Measurements from ENCODE around the gene ERVH48-1.
"Not testable (repeated sequence)": the region's sequence is repeated elsewhere in the genome, so short reads cannot be mapped to it uniquely, and the experiment has no call there.

ERVH48-1 gene

DNA sequence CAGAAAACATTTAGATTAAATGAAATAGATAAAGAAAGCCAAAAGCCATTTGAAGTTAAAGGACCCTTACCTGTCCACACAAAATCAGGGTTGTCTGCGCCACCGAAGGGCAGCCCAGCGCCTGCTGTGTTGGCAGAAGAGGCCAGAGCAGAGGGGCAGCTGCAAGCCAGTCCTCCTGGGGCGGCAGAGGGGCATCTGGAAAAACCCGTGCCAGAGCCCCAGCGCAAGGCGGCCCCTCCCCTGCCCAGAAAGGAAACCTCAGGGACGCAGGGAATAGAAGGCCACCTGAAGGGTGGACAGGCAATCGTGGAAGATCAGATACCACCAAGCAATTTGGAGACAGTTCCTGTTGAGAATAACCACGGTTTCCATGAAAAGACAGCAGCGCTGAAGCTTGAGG is 21.6 kb downstream of the ERVH48-1 start:
- DNase-seq = no peak

DNA sequence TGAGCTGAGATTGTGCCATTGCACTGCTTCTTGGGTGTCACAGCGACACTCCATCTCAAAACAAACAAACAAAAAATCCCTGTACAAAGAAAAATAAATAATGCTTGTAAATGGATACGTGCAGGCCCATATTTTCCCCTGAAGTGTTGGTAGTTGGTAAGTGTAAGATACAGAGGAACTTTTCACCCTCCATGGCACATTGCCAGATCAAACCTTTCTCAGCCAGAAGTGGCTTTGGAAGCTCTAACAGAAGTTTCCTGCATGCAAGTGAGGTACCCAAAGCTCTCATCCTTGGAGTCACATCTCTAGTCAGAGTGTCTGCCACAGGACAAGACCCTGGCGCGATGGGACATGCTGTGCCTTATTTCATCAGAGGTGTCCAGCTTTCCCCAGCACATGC is 25.0 kb downstream of the ERVH48-1 start:
- no peak for DNase-seq

DNA sequence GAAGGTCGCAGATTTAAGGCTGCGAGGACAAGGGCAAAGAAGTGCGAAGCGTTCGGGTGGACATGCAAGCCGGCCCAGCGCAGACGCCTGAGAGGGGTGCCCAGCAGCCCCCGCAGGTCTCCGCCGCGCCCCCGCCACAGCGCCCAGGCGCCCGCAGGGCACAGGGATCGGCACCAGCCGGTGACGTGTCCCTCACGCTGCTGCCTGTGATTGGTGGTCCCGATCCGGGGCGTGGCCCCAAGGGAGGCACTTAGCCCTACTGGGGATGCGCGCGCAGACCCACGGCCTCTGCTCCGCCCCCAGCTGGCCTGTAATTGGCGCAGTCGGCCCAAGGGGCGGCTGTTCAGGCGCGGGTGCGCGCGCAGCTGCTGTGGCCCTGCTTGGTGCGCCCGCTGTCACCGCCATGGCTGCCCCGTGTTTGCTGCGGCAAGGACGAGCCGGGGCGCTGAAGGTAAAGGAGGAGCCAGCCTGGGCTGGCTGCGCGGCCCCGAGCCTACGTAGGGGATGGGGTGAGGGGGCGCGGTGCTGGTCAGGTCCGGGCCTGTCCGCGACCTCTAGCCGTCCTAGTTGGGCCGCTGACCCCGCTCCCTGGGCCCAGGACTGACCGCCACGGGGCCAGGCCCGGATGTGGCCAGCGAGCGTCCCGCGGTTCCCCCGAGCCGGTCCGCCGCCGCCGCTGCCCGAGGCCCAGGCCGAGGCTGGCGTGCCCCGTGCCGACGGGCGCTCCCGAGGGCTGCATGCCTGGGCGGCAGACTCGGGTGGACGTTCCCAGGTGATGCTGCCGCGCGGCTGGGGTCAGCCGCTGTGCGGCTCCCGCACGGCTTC is 32.3 kb downstream of the ERVH48-1 start, which contains the start of gene NDUFV3:
NDUFV3 (plus strand) TSS at position 379 of the 825 bp plus-strand sequence; CDS start at position 404, 25 bp downstream.
- peak; percentile 98 to 100 (median 99) for DNase-seq

DNA sequence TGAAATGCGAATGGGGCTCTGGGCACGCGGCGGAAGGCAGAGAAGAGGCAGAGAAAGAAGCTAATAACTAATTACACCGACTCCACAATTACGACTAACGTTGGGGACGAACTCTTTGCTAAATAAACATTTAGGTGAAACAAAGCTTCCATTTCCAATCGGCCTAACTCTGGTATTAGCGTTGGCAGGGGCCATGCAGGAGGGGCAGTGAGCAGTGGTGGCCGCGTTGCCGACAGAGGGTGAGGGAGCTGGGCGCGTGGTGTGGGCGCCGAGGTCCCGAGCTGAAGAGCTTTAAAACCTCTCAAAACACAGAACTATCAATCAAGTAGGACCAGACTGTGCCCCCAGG is 32.9 kb downstream of the ERVH48-1 start:
- no peak for DNase-seq

DNA sequence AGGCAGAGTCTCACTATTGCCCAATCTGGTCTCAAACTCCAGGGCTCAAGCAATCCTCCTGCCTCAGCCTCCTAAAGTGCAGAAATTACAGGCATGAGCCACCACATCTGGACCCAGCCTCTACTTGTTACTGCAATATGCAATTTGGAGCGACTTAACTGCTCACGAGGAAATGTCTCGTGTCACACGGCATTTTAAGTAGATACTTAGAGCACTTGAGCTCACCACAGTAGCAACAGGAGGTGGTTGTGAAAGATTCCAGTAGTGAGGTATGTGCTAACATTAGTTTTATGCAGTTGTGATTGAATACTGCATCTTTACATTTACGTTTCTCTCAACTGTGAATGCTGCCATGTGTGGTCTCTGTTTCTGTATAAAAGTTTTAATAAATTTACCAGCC is 38.1 kb downstream of the ERVH48-1 start:
- DNase-seq = no peak

DNA sequence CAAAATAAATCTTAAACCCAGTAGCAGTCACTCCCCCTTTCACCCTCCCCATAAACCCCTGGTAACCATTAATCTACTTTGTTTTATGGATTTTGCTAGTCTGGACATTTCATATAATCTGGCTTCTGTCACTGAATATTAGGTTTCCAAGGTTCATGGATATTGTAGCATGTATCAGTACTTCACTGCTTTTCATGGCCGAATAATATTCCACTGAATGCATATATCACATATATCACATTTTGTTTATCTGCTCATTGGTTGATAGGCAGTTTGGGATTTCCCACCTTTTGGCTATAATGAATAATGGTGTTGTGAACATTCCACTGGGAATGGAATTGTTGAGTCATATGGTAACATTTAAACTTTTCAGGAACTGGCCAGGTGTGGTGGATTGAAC is 41.5 kb downstream of the ERVH48-1 start:
- DNase-seq = no peak

DNA sequence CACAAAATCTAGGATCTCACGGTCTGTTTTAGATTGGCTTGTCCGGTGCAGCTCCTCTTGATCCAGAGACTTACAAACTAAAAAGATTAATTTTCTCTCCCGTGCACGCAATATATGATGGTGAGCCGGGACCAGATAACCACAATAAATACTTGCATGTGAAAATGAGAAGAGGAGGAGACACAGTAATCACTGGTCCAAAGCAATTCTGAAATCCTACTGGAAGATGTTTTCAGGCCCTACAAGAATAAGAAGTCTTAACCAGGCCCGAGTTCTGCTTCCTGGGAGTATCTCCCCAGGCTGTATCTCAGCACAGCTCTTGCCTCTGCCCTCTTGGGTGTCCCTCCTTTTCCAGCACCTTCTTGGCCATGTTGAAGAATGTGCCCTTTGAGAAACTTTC is 45.1 kb downstream of the ERVH48-1 start:
- DNase-seq = no peak

DNA sequence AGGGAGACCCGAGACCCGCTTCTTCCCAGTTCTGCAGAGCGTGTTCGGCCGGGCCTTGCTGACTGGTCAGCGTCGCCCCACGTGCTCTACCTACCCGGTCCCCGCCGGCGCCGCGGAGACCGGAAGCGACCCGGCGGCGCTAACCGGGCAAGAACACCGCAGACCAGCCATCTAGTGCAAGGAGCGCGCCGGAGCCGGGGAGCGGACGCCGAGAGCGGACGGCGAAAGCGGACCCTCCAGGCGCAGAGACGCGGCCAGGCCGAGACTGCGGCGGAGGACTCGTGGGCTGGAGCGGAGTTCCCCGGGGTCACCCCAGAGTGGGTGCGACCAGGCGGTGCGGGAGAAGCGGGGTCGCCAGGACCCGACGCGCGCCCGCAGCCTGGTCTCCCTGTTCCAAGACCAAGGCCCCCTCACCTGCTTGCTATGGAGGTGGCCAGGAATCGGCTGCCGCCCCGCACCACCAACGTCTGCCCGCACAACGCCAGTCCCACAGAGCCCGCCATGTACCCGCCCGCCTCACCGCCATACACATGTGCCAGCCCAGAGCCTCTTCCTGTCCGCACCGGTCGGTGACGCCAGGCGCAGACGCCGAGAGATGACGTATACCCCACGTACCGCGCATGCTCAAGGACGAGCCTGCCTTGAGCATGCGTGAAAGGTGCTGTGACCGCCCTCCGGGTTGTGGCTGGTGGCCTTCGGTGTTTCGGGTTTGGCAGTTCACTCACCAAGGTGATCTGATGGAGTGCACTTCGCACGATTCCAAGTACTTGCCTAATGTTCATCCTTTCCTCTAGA is 46.2 kb downstream of the ERVH48-1 start, which contains the start of gene WDR4:
WDR4 (minus strand) TSS at position 547 of the 795 bp plus-strand sequence; CDS start at position 503, 44 bp downstream.
- peak; percentile 97 to 98 (median 98) for DNase-seq

DNA sequence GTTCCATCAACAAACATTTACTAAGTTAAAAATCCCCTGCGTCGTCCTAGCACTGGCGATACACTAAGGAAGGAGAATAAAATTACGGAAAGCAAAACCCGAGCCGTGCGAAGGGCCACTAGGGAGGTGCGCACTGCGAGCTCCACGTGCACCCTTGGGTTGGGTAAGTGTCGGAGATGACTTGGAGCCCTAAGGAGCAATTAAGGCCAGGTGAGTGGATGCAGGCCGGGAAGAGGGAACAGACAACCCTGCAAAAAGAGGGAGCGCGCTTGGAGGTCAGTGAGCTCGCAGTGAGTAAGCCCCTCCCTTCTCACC is 46.8 kb downstream of the ERVH48-1 start:
- DNase-seq = no peak

DNA sequence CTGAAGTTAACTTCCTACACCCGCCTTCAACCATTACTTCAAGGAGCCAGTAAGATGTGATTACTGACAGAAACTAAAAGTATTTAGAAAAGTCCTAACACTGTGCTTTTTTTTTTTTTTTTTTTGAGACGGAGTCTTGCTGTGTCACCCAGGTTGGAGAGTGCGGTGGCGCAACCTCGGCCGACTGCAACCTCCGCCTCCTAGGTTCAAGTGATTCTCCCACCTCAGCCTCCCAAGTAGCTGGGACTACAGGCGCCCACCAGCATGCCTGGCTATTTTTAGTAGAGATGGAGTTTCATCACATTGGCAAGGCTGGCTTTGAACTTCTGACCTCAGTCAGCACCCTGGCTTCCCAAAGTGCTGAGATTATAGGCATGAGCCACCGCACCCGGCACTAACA is 49.6 kb downstream of the ERVH48-1 start:
- DNase-seq = not testable (repeated sequence)

DNA sequence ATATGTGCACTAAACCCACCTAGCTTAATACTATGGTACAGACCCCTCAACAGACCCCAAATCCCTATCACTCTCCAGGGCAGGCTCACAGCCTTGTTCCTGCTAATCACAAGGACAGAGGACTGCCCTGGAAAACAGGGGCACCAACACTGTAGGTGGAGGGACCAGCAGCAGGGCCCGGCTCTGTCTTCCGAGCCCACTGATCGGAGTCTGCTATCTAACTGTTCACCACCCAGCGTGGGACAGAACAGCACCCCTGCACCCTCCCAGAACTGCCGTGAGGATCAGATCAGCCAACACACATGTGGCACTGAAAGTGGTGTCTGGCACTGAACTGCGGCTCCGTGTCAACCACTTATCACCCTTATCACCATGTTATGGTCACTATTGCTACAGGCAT is 52.3 kb downstream of the ERVH48-1 start:
- DNase-seq = no peak

DNA sequence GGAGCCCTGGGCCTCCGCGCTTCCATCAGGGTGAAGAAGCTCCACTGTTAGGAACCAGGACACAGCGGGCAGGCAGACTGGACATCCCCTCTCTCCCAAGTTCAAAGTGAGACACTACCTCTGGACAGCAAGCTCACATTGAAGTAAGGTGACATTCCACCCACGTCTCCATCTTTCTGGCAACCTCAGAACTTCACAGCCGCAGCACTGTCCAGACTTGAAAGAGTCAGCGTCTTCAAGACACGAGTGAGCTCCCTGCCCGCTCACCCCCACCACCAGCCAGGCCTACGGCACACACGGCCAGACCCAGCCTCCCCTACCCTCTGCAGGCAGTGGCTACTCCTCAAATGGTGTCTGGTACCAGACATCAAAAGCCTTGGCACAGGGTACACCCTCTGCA is 57.2 kb downstream of the ERVH48-1 start:
- DNase-seq = no peak

Data from stimulated activated naive CD4-positive, alpha-beta T cell (primary cell).